CD4-positive, alpha-beta T cell treated with Interleukin-15 for 4 hours (primary cell): ENCODE measurements around the gene REEP6.

ENCODE experiments used
- DNase-seq: peaks from one replicate; pipeline ENCODE4 v3.0.0-alpha.2; 2020; ENCODE audit warnings: low spot score

REEP6 gene

DNA sequence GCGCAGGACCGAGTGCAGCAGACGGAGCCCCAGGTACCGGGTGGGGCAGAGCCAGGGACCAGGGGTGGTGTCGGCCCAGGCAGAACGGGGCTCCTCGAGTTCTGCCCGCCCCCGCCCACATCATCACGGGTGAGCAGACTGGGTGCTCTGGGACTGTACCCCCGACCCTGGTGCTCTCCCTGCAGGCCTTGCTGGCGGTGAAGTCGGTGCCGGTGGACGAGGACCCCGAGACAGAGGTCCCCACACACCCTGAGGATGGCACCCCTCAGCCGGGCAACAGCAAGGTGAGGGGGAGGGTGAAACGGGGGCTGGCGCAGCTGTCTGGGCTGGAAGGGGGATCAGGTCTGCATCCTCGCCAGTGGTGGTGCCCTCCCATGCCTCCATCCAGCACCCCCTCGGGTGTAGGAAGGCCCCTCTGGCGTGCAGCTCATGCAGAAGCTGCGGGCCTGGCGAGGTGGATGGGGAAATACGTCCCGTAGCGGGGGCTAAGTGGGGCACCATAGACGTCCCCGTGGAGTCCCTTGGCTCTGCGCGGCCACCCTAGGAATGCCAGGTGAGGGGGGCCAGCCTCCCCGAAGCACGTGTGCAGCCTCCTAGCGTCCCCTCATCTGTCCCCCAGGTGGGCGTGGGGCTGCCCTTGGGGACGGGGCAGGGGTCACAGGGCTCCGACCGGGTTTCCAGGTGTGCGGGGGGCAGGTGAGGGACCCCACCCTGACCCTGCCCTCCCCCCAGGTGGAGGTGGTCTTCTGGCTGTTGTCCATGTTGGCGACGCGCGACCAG is 34.7 kb upstream of the REEP6 start:
- no peak for DNase-seq

- no peak for DNase-seq
Observed at GRCh38 chr19:1457031-1457739, 33.8 kb upstream of the REEP6 start.

DNA sequence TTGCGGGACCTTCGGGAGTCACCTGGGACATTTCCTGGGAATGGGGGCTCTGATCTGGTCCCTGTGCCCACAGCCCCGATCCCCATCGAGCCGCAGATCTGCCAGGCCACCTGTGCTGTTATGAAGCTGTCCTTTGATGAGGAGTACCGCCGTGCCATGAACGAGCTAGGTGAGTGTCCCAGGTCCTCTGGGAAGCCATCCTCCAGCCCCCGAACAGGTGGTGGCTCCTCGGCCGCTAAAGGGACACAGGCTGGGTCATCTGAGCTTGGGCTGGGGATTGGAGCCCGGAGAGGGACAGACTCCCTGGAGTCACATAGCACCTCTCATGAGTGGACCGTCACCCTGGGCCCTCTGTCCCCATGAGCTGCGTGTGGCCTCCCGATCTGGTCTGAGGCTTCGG is 33.1 kb upstream of the REEP6 start:
- no peak for DNase-seq

GRCh38 chr19:1459479-1459878 is 31.5 kb upstream of the REEP6 start:
- no peak for DNase-seq

GRCh38 chr19:1460033-1460995 is 30.7 kb upstream of the REEP6 start:
- no peak for DNase-seq

GRCh38 chr19:1461862-1462261 is 29.1 kb upstream of the REEP6 start:
- no peak for DNase-seq

DNA sequence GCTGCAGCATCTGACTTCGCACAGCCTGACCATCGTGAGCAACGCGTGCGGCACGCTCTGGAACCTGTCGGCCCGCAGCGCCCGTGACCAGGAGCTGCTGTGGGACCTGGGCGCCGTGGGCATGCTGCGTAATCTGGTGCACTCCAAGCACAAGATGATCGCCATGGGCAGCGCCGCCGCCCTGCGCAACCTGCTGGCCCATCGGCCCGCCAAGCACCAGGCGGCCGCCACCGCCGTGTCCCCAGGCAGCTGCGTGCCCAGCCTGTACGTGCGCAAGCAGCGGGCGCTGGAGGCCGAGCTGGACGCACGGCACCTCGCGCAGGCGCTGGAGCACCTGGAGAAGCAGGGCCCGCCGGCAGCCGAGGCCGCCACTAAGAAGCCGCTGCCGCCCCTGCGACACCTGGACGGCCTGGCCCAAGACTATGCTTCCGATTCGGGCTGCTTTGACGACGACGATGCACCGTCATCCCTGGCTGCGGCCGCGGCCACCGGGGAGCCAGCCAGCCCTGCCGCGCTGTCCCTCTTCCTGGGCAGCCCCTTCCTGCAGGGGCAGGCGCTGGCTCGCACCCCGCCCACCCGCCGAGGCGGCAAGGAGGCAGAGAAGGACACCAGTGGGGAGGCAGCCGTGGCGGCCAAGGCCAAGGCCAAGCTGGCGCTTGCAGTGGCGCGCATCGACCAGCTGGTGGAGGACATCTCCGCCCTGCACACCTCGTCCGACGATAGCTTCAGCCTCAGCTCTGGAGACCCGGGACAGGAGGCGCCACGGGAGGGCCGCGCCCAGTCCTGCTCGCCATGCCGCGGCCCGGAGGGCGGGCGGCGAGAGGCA is 25.6 kb upstream of the REEP6 start:
- DNase-seq: peak; percentile 19

- DNase-seq: no peak
Observed at GRCh38 chr19:1466018-1466460, 24.9 kb upstream of the REEP6 start.

DNA sequence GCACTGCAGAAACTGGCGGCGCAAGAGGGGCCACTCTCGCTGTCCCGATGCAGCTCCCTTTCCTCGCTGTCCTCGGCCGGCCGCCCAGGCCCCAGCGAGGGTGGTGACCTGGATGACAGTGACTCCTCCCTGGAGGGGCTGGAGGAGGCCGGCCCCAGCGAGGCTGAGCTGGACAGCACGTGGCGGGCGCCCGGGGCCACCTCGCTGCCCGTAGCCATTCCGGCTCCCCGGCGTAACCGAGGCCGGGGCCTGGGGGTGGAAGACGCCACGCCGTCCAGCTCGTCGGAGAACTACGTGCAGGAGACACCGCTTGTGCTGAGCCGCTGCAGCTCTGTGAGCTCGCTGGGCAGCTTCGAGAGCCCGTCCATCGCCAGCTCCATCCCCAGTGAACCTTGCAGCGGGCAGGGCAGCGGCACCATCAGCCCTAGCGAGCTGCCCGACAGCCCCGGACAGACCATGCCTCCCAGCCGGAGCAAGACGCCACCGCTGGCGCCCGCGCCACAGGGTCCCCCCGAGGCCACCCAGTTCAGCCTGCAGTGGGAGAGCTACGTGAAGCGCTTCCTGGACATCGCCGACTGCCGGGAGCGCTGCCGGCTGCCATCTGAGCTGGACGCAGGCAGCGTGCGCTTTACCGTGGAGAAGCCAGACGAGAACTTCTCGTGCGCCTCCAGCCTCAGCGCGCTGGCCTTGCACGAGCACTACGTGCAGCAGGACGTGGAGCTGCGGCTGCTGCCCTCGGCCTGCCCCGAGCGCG is 24.3 kb upstream of the REEP6 start:
- DNase-seq: no peak

DNA sequence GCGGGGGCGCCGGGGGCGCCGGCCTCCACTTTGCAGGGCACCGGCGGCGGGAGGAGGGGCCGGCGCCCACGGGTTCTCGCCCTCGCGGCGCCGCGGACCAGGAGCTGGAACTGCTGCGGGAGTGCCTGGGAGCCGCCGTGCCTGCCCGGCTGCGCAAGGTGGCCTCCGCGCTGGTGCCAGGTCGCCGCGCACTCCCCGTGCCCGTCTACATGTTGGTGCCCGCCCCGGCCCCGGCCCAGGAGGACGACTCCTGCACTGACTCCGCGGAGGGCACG is 23.8 kb upstream of the REEP6 start:
- no peak for DNase-seq

GRCh38 chr19:1467490-1468273 is 23.3 kb upstream of the REEP6 start:
- no peak for DNase-seq

GRCh38 chr19:1468274-1468820 is 22.6 kb upstream of the REEP6 start:
- DNase-seq: no peak

DNA sequence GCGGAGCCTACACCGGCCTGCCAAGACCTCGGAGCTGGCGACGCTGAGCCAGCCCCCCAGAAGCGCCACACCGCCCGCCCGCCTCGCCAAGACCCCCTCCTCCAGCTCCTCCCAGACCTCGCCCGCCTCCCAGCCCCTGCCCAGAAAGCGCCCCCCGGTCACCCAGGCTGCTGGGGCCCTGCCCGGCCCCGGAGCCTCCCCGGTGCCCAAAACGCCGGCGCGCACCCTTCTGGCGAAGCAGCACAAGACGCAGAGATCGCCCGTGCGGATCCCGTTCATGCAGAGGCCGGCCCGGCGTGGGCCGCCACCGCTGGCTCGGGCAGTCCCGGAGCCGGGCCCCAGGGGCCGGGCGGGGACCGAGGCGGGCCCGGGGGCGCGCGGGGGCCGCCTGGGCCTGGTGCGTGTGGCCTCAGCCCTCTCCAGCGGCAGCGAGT is 22.1 kb upstream of the REEP6 start:
- DNase-seq: no peak

GRCh38 chr19:1469255-1470054 is 21.5 kb upstream of the REEP6 start:
- no peak for DNase-seq

DNA sequence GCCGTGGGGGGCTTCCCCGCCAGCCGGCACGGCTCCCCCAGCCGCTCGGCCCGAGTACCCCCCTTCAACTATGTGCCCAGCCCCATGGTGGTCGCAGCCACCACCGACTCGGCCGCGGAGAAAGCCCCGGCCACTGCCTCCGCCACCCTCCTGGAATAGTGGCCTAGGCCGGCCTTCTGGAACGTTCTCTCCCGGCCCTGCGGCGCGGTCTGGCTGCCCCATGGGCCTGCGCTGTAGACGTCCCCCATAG is 21.0 kb upstream of the REEP6 start:
- no peak for DNase-seq

GRCh38 chr19:1470305-1471009 is 20.5 kb upstream of the REEP6 start:
- DNase-seq: peak; percentile 77

GRCh38 chr19:1471010-1471514 is 19.9 kb upstream of the REEP6 start:
- no peak for DNase-seq

- DNase-seq: no peak
Observed at GRCh38 chr19:1471515-1472160, 19.3 kb upstream of the REEP6 start.
